Forelimb muscle (tissue), 1 donor: Measurements from ENCODE around the gene SFXN5. TPM values are rescaled to one million over a fixed set of nuclear protein-coding genes. Genes with fewer than 3 reads are reported as not detected.
"Not testable (repeated sequence)": the region's sequence is repeated elsewhere in the genome, so short reads cannot be mapped to it uniquely, and the experiment has no call there.

Experiments used
- DNase-seq: peaks from one replicate; pipeline ENCODE4 v3.0.0-alpha.2; 2013; ENCODE audit warnings: low read depth
- polyA plus RNA-seq: library from polyadenylated mRNA; unstranded; fragments of 120-200 nt; gene quantifications from one replicate; pipeline ENCODE4 v1.2.1, GENCODE V29; 2013; ENCODE audit not compliant: insufficient read length

SFXN5 gene
- polyA plus RNA-seq, 1 donor: 6.8 TPM

- DNase-seq: no peak
These were observed 7.2 kb upstream of the SFXN5 start for GRCh38 chr2:73078457-73079411.

- DNase-seq: no peak
These were observed 5.9 kb upstream of the SFXN5 start for GRCh38 chr2:73077424-73077795.

GRCh38 chr2:73076701-73077423 lies 5.3 kb upstream of the SFXN5 start:
- DNase-seq: no peak

GRCh38 chr2:73075477-73076373 lies 4.2 kb upstream of the SFXN5 start:
- DNase-seq: peak; percentile 44

DNA sequence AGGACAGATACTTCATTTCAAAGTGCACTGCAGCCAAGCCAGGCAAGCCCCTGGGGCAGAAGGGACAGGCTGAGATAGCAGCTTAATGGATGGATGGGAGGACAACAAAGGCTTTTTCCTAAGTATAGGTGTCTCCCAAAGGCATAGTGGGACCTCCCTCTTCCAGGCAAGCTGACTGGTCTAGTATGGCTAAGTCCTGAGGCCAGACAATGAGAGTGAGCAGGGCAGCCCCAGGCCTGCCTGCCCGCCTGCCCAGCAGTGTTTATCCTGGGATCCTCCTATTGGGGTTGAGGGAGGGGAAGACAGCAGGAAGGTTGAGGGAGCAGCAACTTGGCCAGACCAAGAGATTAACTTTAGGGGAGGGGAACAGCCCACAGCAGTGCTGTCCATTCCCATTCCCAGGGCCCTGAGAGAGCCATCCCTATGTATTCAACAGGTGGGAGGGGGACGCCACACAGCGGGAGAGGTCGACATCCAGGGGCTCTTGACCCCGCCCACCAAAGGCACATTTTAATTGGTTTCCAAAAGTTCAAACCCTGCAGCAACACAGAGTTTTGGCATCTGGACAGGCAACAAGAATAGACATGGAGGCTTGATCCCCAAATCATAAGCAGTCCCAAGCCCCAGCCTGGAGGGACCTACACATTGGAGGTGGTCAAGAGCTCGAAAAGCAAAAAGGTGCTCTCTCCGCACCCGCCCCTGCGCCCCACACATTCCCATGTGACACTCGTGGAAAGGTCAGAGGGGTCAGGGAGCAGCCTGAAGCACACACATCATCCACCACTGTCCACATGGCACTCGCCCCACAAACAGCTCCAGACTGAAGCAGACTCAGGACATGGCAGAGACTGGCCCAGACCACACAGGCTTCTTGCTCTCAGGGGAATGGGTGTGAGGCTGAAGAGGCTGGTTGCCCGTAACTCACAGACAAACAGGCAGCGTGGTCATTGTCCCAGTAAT lies 2.9 kb upstream of the SFXN5 start:
- no peak for DNase-seq

DNA sequence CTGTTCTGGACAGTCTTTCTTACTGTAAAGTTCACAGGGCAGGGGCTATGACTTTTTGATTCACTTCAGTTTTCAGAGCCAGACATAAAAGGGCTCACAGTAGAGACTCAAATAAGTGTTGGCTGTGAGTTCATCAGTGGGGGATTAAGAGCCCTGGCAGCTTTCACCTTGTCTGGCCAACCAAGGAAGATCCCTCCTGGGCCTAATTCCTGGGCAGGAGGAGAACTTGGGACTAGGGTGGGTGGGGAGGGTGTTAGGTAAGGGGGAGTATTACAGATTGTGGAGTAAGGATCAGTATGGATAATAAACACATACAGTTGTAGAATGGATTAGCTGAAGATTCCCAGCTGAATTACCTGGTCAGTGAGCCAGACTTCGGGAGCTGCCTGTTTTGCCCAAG lies 904 bp upstream of the SFXN5 start:
- no peak for DNase-seq

GRCh38 chr2:73072129-73072395 lies 550 bp upstream of the SFXN5 start:
- no peak for DNase-seq

DNA sequence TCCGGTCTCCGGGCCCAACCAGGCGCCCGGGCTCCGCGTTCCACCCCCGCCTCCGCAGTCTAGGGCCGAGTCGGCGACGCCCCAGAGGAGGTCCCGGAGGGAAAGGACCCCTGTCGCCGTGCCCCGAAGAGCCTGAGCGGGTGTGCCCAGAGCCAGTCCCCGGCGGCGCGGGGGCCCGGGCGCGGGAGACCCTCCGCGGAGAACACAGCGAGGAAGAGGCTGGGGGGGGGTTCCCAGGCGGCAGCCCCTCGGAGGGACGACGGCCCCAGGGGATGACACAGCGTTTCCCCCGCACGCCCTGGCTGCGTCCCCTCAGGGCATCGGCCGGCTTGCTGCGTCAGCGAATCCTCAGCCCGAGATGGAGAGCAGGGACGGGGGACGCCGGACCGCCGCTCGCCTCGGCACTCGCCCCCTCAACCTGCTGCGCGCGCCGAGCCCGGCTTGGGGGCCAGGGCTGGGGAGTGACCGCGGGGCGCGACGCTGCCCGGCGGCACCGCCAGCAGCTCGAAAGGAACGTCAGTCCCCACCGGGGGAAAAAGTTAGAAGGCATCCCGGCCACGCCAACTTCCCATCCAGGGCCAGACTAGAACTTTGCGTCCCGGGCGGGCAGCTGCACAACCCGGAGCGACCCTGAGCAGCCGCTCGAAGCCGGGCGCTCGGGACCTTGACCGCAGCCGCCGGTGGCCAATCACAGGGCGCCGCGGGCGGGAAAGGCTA lies 711 bp downstream of the SFXN5 start:
- no peak for DNase-seq

DNA sequence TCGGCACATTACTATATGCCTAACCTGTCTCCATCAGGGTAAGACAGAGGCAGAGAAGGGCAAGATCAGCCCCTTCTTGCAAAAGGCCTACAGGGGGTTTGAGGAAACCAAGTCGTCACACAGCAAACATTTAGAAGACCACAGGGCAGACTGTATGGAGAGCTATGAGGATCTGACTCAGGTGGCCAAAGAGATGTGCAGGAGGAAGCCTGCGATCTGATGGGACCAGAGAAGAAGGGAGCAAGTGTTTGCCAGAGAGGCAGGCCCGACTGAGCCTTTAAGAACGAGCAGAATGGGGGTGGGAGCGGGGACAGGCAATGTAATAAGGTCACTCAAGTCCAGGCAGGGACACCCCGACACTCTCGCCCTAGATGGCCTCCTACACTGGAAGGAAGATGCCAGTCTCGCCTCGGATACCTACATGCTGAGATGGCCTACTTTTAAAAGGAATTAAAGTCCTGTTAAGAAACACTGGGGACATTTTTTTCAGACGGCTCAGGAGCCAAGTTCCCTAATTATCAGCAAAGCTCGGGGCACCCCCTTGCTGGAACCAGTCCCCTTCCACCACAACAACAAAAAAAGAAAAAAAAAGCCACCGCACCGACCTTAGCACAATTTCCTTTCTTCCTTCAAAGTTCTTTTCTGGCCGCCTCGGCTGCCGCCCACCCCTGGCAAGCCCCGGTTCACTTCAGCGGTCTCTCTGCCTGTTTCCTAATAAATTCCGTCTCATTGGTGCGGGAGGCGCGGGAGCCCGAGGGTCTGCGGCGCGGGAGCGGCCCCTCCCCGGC lies 1.5 kb downstream of the SFXN5 start:
- DNase-seq: no peak

- no peak for DNase-seq
These were observed 2.3 kb downstream of the SFXN5 start for GRCh38 chr2:73069041-73069854.

DNA sequence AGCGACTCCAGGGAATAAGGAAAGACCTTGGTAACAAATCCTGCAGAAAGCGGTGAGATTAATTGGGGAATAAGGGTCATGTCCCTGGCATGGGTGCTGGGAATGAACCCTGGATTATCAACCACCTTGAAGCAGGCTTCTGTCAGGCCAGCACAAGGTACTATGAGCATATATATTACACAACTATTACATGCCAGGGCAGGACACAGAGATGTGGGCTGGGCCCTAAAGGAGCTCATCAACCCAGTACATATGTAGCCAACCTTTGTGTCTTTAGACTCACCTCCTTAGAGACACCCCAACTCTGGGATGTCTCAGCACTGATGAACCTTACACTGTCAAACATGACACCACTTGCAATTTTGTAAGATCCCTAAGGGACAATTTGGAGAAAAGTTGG lies 3.4 kb downstream of the SFXN5 start:
- DNase-seq: no peak

GRCh38 chr2:73067043-73067442 lies 4.5 kb downstream of the SFXN5 start:
- DNase-seq: no peak

DNA sequence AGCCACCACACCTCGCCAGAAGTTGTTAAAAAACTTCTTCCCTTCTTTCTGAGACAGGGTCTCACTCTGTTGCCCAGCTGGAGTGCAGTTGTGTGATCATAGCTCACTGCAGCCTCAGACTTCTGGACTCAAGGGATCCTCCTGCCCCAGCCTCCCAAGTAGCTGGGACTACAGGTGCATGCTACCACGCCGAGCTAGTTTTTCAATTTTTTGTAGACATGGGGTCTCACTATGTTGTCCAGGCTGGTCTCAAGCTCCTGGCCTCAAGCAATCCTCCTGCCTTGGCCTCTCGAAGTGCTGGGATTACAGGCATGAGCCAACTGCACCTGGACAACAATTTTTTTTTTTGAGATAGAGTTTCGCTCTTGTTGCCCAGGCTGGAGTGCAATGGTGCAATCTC lies 6.4 kb downstream of the SFXN5 start:
- not testable (repeated sequence) for DNase-seq

DNA sequence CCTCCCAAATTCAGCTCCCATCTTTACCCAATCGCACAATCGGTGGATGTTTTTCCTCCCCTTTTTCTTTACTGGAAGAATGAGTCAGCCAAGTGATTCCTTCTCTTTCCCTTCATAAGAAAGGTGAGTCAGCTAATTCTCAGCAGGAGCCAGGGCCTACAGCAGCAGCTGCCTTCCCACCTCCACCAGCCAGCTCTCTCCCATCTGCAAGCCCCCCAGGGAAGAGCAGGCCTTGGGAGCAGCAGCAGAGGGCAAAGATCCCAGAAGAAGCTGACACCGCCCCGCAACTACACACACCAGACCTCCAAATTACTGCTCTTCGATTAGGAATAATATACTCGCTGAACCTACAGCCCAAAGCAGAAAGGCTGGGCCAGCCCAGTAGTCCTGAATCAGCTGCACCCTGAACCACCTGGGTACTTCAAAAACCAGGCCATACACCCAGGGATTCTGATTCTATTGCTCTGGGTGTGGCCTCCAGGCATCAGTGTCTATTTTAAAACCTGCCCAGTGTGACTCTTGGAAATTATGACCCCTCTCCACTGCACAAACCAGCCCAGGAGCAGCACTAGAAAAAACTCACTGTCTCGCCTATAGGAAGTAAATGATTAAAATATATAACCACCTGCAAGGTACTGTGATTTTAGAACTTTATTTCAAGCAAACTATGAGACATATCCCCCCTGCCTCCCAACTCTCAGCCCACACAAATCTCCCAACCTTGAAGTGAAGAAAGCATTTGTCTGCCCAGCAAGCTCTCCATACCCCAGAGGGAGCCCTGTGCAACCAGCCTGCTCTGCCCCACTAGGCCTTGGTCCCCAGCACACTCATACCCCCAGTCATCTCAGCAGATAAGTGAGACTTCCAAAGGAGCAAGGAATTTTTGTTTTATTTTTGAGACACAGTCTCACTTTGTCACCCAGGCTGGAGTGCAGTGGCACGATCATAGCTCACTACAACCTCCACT lies 7.3 kb downstream of the SFXN5 start:
- DNase-seq: no peak

DNA sequence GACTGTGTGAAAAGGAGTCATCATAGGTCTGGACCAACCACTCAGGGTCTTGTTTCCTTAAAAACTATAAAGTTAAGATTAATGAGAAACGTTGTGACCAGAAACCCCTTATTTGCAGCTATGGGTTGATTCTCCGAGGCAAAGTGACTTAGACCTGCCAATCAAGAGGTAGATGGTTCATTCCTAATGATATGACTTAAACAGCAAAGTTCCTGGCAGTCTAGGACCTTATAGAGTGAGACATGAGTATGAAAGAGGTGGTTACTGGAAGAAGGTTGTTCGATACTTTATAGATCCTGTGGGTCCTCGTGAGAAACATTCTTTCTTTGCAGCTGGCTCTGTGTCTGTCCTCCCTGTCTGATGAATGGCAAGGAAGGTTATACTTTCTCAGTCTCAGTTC lies 8.0 kb downstream of the SFXN5 start:
- no peak for DNase-seq

DNA sequence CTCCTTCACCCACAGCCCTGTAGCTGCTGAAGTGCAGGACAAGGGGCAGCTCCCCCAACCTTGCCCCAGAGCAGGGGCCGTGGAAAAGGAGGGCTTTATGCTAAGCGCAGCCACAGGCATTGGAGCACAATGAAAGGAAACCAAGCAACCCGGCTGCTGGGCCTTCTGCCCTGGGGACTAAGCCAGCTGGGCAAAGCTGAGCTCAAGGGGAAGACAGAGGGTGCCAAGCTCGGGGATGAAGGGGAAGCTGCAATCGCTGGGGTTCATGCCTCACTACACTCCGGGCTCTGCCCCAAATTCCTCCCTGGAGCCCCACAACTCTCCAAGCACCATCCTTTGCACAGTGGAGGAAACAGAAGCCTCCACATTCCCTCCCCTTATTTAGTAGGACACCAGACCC lies 12.4 kb downstream of the SFXN5 start:
- DNase-seq: no peak

DNA sequence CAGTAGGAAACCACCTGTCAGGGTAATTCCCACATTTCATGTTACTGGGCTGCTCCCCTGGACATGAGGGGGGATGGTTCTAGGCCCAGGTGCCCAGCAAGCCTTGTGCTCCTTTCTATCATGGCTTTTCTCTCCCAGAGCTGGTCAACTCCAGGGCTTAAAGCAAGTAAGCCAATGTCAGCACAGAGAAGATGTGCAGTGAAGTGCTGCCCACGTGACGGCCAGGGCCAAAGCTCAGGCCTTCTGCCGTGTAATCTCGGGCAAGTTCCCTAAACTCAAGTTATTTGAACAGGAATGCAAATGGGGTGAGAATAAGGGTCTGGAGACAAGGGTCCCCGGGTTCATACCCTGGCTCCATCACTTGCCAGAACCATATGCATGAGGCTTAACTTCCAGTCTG lies 16.5 kb downstream of the SFXN5 start:
- no peak for DNase-seq
